Head of caudate nucleus (tissue), 42 donors: ENCODE measurements around the gene NTRK3.
"Not testable (repeated sequence)": the region's sequence is repeated elsewhere in the genome, so short reads cannot be mapped to it uniquely, and the experiment has no call there.

Source experiments
- DNase-seq, 42 donors: peaks; one replicate each; pipeline versions ENCODE4 v3.0.0 to v3.0.0-alpha.2; 2020 to 2021; ENCODE audit warnings: mixed read lengths in 7 of 42
- intact Hi-C: fragments of 100-400 bp; cut with DNase I; formaldehyde crosslinking; loops from one replicate; pipeline ENCODE4 v1.15.0; 2022

The NTRK3 gene

DNA sequence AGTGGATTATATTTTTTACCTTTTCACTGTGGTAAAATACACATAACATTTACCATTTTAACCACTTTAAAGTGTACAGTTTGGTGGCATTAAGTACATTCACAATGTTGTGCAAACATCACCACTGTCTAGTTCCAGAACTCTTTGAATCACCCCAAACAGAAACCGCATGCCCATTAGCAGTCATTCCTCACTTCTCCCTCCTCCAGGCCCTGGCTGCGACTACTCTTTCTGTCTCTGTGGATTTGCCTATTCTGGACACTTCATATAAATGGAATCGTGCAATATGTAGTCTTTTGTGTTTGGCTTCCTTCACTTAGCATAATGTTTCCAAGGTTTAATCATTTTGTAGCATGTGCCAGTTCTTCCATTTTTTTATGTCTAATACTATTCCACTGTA lies 409.8 kb downstream of the NTRK3 start:
- intact Hi-C loops = no loop called here
- no peak for DNase-seq

DNA sequence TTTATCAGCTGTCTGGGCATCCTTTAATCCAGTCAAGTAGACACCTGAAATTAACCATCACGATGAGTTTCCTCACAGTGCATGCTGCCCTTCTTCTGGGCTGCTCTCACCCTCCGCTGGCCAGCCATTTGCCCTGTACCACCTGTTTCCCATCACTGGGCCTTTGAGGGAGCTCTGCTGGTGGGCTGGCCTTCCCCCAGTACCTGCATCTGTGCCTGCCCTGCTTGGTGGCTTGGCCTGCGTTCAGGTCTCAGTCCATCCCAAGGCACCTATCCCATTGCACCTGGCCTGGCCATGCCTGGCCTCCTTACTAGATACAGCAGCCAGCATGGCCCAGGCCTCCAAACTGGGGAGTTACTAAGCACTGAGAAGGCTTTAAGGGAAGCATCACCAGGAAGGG lies 413.2 kb downstream of the NTRK3 start:
- no peak for DNase-seq
- intact Hi-C loops = no loop called here

DNA sequence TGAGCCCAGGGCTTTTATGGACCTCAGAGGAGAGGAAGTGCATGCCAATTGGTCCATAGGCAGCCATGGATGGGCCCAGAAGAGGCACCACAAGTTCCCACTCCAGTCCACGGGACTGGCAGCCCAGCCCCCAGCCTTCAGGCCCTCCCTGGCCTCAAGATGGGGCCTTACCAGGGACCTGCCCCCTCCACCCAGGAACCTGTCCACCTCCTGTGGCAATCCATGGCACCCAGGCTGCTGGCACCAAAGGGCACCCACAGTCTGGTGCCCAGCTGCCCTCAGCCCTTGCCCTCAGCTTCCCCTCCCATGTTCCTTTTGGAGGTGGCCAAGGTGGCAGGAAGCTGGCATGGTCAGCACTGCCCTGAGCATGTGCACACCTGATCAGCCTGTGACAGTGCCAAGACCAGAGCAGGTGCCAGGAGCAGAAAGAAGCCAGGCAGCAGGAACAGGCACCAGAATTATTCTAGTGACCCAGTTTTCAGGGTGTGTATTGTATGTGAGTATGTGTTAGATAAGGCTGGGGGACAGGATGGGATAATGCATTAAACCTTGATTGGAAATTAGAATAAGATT lies 415.0 kb downstream of the NTRK3 start:
- intact Hi-C loops = no loop called here
- DNase-seq = no peak

DNA sequence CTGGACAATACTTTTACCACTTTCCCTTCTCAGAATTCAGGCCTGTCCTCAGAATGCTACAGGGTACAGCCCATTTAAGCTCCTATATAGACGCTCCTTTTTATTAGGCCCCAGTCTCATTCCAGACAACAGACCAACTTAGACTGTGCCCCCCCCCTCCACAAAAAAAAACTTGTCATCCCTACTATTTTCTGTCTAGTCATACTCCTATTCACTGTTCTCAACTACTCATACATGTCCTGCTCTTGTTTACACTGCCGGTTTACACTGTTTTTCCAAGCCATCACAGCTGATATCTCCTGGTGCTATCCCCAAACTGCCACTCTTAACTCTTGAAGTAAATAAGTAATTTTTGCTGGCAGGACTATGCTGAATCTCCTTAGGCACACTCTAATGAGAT lies 420.7 kb downstream of the NTRK3 start:
- DNase-seq, intact Hi-C loops: not testable (repeated sequence)

DNA sequence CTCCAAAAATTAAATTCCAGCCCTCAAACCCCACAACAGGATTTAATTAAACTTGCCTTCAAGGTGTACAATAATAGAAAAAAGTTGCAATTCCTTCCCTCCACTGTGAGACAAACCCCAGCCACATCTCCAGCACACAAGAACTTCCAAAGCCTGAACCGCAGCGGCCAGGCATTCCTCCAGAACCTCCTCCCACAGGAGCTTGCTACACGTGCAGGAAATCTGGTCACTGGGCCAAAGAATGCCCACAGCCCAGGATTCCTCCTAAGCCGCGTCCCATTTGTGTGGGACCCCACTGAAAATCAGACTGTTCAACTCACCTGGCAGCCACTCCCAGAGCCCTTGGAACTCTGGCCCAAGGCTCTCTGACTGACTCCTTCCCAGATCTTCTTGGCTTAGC lies 423.2 kb downstream of the NTRK3 start:
- DNase-seq, intact Hi-C loops: not testable (repeated sequence)

DNA sequence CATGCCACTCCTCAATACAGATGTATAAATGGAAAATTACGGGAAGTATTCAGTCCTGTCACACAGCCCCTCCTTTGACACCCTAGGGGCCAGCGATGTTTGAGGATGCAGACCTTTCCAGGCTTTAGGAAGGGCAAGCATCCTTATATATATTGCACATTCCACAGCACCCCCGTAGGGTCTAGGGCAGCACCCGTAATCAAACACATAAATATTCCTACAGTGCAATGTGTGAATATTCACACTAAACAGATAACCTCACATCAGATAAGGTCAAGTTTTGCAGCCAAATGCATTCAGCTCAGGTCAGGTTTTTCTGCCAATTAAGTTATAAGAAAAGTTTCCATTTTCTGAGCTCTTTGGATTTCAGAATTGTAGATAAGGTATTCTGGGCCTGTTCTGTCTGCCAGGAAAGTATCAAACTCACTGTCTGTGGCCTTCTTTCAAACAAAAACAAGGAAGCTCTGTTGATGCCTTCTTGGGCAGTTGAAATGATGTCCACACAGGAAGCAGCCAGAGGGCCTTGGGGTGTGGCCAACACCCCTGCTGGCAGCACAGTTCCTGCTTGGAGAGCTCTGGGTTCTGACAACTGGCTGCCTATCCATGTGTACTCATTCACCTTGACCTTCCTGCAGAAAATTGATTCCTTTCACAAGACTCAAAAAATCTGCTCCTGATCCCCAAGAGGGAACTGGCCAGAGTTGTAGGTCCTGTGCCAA lies 427.0 kb downstream of the NTRK3 start:
- DNase-seq = no peak
- intact Hi-C loops = no loop called here

DNA sequence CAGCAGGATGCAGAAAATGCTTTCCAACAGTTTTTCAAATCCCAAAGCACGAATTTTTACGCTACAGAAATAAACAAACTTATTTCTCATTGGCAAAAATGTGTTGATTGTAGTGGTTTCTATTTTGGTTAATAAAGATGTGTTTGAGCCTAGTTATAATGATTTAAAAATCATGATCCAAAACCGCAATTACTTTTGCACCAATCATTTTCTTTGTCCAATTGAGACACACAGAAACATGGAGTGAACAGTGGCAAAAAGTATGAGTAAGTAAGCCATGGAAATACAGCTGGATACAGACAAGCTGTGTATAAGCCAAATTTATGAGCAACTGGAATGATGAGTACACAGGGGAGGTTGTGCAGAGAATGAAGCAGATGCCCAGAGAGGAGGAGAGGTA lies 427.9 kb downstream of the NTRK3 start:
- intact Hi-C loops = no loop called here
- no peak for DNase-seq

DNA sequence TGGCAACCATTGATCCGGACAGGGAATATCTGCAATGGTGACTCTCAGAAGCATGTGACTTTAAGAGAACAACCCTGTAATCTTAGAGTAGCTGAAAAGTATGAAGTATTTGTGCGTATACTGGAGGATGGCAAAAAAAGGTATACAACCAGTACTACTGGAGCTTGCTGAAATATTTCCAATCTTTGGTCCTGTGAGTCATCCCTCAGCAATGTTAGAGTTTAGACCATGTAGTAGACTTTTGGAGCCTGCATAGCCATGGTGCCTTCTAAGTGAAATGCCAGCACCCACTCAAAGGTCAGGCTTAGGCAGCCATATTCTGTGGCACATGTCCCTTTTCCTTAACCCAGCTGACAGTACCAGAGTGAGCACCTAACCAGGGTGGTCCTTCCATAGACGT lies 429.4 kb downstream of the NTRK3 start:
- intact Hi-C loops = no loop called here
- no peak for DNase-seq

DNA sequence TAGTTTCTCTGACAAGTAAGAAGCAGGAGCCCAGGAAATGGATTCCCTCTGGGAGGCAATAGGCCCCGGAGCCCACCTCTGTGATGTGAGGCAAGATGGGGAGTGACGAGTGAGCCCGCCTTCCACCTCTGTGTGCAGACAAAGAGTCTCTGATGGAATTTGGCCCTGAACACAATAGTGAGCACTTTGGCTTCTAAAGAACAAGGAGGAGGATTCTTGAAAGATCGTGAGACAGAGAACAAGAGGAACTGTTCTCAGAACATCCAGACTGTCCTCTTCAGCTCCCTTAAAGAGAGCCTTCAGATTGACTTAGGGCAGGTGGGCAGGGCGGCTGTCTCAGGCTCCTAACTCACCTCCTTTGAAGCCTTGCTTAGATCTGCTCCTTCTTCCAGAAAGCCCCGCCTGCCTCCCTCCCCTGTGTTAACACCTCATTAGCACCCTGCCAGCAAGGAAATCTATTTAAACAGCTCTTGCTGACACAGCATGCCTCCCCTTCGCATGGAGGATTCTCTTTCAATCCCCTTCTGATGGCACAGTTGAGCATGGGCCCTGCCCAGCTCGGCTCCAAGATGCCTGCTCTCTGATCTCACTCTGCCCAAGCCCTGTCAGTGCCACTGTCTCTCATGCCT lies 430.3 kb downstream of the NTRK3 start:
- DNase-seq = no peak
- intact Hi-C loops = no loop called here

DNA sequence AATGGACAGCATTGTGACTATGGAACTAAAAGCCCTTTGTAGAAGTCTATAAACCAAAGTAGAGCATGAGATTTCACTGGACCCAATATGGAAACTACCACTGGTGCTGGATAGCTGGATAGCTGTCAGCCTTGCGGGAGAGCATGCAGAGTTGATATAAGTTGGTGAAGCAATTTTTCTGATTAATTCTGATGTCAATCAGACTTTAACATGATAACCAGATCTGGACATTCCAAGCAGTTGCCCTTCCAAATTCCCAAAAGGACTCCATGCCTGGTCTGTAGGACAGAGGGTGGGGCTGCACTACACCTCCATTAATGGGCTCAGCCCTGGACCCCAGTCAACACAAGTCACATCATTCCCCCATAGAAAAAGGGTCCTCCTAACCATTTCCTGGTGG lies 437.8 kb downstream of the NTRK3 start:
- intact Hi-C loops = no loop called here
- DNase-seq = no peak

DNA sequence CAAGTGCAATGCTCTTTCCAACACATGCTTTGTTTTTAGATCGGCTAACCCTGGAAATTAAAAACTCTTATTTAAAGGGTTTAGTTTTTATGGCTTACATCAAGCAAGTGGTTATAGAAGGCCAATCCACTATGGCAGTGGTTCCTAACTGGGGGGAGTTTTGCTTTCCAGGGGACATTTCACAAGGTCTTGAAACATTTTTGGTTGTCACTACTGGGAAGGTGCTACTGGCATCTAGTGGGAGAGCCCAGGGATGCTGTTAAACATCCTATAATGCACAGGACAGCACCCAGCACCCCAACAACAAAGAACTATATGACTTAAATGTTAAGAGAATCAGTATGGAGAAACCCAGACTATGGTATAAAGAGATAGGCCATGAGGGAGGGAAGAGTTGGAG lies 439.0 kb downstream of the NTRK3 start:
- no peak for DNase-seq
- intact Hi-C loops = no loop called here

DNA sequence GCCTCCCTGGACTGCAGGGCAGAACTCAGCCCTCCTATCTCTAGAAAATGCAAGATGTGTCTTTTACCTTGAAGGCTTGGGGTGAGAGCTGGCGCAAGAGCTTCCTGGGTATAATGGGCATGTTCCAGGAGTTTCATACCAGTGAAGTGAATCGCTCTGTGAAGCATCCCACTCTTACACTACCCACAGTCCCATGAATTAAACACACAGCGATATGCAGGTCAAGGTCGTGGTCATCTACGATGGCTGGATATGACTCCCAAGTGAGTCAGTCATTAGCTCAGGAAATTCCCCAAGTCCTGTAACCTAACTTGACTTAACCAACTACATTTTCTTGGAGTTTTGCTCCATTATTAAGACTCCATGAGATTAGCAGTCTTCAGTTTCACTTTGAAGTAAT lies 439.7 kb downstream of the NTRK3 start:
- intact Hi-C loops = no loop called here
- DNase-seq = no peak

DNA sequence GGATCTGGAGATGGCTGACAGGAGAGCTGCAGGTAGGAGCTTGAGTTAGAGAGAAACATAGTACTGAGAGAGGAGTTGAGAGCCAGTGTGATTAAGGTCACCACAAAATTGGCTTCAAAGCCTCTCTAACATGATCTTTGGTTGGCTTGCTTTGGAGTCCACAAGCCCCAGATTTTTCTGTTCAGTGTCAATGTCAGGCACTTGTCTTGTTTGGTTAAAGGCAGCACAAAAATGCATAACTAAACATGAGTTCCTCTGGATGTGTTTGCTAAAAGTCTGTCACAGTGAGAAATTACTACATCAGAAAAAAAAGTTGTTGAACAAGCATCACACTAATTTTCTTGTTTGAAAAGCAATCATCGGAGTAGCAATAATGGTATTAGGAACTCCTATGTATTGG lies 440.5 kb downstream of the NTRK3 start:
- intact Hi-C loops = no loop called here
- no peak for DNase-seq
